GM18520 (cell line): ENCODE results near the gene CBX6.

Experiments used
- ATAC-seq: cut with Tn5 transposase; IDR thresholded peaks from one replicate; pipeline ENCODE4 v1.9.1; 2021; ENCODE audit not compliant: unreplicated experiment

Gene CBX6

DNA sequence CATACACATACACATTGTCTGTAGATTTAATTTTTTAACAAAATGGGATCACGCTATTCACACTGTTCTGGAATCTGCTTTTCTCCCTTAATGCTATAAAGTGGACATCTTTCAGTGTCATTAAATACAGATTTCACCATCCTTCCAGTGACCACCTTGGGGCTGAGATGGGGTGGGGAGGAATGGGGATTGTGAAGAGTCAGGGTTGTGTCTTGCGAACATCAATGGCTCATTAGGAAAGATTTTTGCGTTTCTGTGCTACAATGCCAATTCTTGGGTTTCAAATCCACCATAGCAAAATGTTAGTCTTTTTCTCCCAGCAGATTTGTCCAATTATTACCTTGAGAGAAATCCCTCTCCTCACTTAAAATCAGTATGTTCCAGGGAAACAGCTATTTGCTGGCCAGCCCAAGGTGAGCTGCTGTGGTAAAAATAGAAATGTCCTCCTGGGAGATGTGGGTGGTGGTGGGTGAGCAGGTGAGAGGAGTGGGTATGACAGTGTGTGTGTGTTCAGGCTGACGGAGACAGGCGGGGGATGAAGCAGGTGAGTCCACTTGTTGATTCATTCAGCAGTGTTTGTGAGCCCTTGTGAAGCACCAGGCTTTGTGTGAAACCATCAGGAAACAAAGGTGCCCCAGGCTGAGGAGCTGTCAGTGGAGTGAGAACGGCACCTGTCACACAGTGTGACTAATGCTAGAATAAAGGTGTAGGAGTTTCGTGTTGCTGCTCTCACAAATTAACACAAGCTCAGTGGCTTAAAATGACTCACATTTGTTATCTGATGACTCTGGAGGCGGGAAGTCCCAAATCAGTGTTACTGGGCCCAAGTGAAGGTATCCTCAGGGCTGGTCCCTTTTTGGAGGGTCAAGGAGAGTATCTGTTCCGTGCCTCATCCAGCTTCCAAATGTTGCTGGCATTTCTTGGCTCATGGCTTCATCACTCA lies 1.7 kb upstream of the CBX6 start:
- ATAC-seq, result peak; percentile 35

GRCh38 chr22:38872831-38873248 lies 824 bp upstream of the CBX6 start:
- no peak for ATAC-seq

DNA sequence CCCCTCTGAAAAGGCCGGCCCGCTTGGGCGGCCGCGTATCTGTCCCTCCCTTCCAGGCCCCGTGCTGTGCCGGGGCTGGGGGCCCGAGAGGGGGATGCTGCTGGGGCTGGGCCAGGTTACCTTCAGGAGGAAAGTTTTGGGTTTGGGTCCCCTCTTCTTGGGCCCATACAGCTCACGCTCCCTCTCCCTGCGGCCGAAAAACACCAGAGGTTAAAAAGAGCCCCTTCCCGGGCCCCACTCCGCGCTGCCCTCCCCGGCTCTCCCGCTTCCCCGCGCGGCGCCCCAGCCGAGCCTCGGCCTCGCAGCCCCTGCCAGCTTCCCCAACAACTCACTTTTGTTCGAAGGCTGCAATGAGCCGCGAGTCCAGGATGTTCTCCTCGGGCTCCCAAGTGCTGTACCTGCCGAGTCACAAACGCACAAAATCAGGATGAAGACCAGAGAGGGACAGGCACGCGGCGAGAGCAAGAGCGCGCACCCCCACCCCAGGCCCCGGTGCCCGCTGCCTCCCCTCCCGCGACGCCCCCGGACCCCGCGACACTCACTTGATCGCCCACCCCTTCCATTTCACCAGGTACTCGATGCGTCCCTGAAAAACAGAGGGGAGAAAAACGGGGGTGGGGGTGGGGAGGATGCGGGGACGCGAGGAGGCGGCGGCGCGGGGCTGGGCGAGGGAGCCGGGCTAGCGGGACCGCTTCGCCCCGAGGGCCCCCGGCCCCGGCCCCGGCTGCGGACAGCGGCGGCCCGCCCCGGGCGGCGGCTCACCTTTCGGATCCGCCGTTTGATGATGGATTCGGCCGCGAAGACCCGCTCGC lies 450 bp downstream of the CBX6 start:
- ATAC-seq, result no peak

GRCh38 chr22:38870791-38871359 lies 1.1 kb downstream of the CBX6 start:
- no peak for ATAC-seq

DNA sequence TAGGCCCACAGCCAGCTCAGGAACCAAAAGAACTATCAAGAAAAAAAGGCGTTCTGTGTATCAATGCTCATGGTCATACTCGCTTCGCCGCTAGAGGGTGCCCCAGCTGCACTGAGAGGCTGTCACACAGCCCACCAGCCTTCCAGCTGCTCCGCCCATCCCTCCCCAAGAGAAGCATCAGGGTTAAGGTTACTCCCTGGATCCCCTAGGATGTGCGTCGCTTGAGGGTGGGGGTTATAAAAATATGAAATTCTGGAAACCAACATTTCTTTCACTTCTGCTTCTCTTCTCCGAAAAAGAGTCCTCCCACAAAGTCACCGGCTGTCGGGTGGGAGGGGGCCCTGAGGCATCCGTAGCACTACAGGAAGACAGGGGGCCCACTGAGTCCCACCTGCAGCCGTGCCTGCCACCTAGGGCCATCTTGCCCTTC lies 1.7 kb downstream of the CBX6 start:
- ATAC-seq, result no peak

DNA sequence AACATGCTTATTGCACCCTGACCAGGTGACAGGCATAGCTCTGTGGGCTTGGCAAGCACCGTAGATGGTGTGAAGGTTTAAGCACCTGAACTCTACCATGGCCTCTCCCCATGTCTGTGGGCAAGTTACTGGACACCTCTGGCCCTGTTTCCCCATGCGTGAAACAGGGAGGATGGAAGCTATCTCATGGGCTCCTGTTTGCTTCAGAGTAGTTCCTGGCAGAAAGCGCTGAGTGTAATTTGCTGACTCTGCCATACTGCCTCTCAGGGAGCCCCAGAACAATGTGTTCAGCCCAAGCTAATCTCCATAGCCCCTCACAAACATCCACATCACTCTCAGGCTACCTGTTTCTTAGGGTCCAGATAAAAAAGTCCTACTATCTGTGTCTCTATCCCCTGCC lies 2.4 kb downstream of the CBX6 start:
- ATAC-seq, result no peak

DNA sequence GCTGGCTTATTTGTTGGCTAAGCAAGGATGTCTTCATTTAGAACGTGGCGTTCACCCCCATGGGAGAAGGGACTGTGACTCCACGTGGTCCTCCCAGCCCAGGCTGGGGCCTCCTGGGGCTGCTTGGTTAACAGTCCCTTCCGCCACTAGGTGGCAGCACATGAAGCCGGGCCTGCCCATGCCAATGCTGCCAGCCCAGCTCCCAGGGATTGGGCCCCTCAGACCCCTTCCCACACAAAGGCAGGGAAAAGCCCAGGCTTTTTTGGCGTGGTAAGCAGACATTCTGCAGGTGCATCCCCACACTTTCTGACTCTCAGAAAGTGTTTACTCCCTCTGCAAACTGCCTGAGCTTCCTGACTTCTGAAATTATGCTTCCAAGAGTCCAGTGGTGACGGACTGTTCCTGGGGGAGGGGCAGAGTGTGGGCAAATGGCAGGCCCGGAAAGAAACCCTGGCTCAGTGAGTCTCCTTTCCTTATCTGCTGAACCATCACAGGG lies 3.1 kb downstream of the CBX6 start:
- ATAC-seq, result no peak

DNA sequence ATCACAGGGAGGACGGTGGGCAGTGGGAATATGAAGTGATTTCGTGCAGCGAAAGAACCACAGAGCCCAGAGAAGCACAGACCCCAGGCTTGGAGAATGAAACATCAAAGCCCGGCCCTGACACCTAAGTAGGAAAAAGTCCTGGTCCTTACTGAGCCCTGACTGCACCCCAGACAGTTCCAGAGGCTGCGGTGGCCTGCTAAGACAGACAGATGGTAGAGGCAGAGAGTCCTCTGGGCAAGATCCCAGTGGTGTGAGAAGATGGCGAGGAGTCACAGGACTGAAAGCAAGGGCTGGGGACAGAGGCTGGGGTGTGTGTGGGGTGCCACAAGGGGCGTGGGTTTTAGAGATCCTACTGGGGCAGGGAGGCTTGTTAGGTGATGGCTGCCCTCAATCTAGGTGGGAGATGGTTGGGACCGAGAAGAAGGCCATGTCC lies 3.7 kb downstream of the CBX6 start:
- ATAC-seq, result no peak

- no peak for ATAC-seq
These were observed 4.3 kb downstream of the CBX6 start for GRCh38 chr22:38867471-38868285.

GRCh38 chr22:38867124-38867455 lies 4.9 kb downstream of the CBX6 start:
- no peak for ATAC-seq

- no peak for ATAC-seq
These were observed 5.5 kb downstream of the CBX6 start for GRCh38 chr22:38866399-38867123.

GRCh38 chr22:38866024-38866398 lies 6.0 kb downstream of the CBX6 start:
- ATAC-seq, result no peak

DNA sequence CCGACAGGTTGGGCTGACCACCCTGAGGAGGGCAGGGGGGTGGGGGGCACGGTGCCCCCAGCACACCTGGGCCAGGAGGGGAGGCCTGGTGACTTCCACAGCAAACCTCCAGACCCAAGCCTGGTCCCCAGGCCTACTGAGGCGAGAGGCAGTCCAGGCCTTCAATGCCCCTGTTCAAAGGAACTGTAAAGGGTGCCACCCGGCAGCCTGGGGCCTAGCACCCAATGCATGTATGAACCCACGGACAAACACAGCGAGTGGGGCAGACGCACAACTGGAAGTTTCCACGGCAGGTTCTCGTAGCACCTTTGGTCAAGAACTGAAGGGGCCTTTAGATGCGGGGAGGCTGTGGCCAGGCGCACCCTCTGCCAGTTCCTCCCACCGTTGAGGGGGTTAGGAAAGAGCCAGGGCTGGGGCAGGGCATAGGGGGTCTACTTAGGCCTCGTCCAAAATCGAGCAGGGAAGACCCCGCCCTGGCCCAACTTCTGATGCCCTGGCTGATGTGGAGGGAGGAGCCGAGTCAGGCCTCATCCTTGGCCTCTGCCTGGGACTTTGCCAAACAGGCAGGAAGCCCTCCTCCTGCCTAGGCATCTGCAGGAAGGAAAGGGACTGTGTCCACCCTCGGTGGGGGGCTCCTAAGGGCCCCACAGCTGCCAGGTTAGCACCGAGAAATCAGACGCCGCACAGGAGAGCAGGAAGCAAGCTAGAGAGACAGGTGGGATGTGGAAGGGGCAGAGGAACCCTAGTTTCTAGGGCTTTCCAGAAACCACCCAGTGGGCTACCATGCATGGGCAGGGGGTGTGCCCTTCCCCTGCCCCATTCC lies 6.6 kb downstream of the CBX6 start:
- ATAC-seq, result no peak

- no peak for ATAC-seq
These were observed 7.4 kb downstream of the CBX6 start for GRCh38 chr22:38864361-38865191.

DNA sequence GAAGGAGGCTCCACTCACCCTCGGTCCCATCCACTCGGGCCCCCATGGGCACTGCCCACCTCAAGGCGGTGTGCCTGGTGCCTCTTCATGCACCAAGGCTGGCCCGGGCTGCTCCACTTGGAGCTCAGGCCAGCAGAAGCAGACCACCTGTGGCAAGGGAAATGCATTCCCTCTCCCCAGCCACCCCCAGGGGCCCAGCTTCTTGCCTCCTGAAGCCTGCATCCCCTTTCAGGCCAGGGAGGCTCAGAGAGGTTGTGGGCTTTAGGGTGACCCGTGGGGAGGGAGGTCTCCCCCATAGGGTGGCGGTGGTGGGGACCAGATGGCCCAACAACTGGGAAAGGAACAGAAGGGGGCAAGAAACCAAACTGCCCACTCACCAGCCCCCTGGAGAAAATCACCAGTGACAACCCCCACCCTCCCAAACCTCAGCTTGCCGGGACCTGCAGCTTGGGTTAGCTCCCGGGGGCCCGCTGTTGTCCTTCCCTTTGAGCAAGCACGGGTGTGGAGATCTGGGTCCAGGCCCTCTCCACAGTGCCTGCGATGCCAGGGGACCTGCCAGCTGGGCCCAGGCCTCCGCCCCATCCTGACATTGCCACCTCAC lies 8.4 kb downstream of the CBX6 start:
- no peak for ATAC-seq

DNA sequence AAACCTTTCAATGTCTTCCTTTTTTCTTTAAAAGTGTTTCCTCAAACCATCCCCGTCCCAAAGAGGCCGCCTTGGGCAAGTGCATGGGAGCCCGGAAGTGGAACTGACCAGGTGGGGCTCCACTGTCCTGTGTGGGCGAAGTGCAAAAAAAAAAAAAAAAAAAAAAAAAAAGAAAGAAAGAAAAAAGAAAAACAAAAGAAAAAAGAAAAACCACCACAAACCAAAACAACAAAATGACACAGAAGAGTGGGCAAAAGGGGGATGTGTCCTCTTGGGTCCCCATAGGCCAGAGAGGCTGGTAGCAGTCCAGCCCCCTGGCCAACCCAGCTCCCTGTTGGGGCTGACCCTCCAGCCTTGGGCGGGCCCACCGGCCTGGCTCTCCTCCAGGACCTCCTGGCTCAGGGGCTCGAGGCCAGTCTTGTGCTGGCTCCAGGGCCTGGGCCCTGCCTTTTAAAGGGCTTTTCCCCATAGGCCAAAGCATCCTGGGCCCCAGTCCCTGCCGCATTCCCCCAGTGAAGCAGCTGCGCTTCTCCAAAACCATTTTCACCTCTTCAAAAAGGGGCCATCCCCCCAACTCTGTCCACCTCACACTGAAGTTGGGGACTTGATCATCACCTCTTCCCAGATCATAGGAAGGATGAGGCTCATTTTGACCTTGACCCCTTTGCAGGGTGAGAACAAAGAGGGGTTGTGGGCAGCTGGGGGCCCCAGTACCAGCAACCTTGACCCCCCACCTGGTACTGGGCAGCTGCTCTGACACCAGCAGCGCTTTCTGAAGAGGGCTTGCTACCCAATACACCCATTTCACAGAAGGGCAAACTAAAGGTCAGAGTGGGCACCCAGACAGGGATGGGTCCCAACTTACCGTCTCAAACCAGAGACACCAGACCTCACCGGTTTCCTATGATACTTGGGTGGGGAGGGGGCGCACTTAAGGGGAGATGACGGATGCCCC lies 9.4 kb downstream of the CBX6 start:
- ATAC-seq, result no peak

- ATAC-seq, result no peak
These were observed 10.1 kb downstream of the CBX6 start for GRCh38 chr22:38861927-38862326.
